Measurements from ENCODE around the gene GJC2.

GRCh38 chr1:228146417-228147150 lies 3.1 kb upstream of the GJC2 start:
- TF ChIP-seq CTCF (conservative IDR thresholded peaks at IDR 0.05; ENCODE audit: low read depth, low read length), result no peak
- no peak for TF ChIP-seq EZH2phosphoT487 (IDR thresholded peaks at IDR 0.05; ENCODE audit: borderline replicate concordance, low read length)
